IMR-90 (cell line): ENCODE measurements around the gene ANOS1. TPM values are rescaled to one million over a fixed set of nuclear protein-coding genes. Genes with fewer than 3 reads are reported as not detected.

Experiments used
- ATAC-seq: fragments of 200-7000 bp; cut with Tn5 transposase; 2 replicates; pipeline ENCODE4 v1.9.1; 2020; ENCODE audit warnings: low read depth, mild to moderate bottlenecking, moderate library complexity
- BruUV-seq: library from RNA; stranded (reverse); fragments of 400-500 nt; replicated peaks from 2 replicates; lab custom pipeline; 2021; lab: Mats Ljungman, UMichigan
- CTCF ChIA-PET: fragments of 300-600 bp; formaldehyde crosslinking; extraction: SDS; loops from one replicate; lab custom pipeline; 2021; ENCODE audit warnings: antibody characterized with exemption; lab: Yijun Ruan, JAX
- POLR2A ChIA-PET: fragments of 300-600 bp; sonication (Branson Sonifier 250); formaldehyde crosslinking; loops from one replicate; lab custom pipeline; 2022; ENCODE audit warnings: antibody characterized with exemption; ENCODE audit not compliant: unreplicated experiment; lab: Charles Lee
- DNase-seq: peaks from one replicate; pipeline ENCODE4 v3.0.0; 2013
- H2AFZ ChIP-seq: replicated peaks from 2 replicates; pipeline ENCODE3; 2013; ENCODE audit warnings: low read length, mild to moderate bottlenecking; ENCODE audit not compliant: poor library complexity
- H2AK5ac ChIP-seq: 2 replicates; pipeline ENCODE4 v1.6.1; 2013; ENCODE audit warnings: low read depth, low read length, inconsistent platforms
- H2AK9ac ChIP-seq: replicated peaks from 2 replicates; pipeline ENCODE3; 2013; ENCODE audit warnings: mild to moderate bottlenecking, low read depth, low read length, moderate library complexity; ENCODE audit not compliant: poor library complexity
- H2BK120ac ChIP-seq: 2 replicates; pipeline ENCODE4 v1.6.1; 2013; ENCODE audit warnings: low read depth, low read length, inconsistent platforms
- H2BK15ac ChIP-seq: 3 replicates; pipeline ENCODE4 v1.6.1; 2013; ENCODE audit warnings: low read depth, low read length, inconsistent platforms
- H2BK20ac ChIP-seq: 2 replicates; pipeline ENCODE4 v1.6.1; 2013; ENCODE audit warnings: low read depth, mild to moderate bottlenecking, inconsistent platforms, low read length, moderate library complexity
- H2BK5ac ChIP-seq: 2 replicates; pipeline ENCODE4 v1.6.1; 2013; ENCODE audit warnings: mild to moderate bottlenecking, low read depth, low read length, inconsistent platforms; ENCODE audit not compliant: poor library complexity, severe bottlenecking
- H3K14ac ChIP-seq: replicated peaks from 2 replicates; pipeline ENCODE4 v1.6.1; 2013; ENCODE audit warnings: low read depth, low read length, inconsistent platforms
- H3K18ac ChIP-seq: 2 replicates; pipeline ENCODE4 v1.6.1; 2013; ENCODE audit warnings: low read depth, low read length, control low read depth
- H3K23ac ChIP-seq: 2 replicates; pipeline ENCODE4 v1.6.1; 2013; ENCODE audit warnings: low read depth, low read length, inconsistent platforms
- H3K27ac ChIP-seq: 2 replicates; pipeline ENCODE4 v1.5.1; 2013; ENCODE audit warnings: mild to moderate bottlenecking, control low read depth, low read length; ENCODE audit not compliant: insufficient read depth
- H3K27me3 ChIP-seq: 2 replicates; pipeline ENCODE4 v1.6.1; 2013; ENCODE audit warnings: low read length; ENCODE audit not compliant: control insufficient read depth, insufficient read depth
- H3K36me3 ChIP-seq: 2 replicates; pipeline ENCODE4 v1.6.1; 2013; ENCODE audit warnings: low read length, mixed read lengths; ENCODE audit not compliant: control insufficient read depth, insufficient read depth
- H3K4ac ChIP-seq: 2 replicates; pipeline ENCODE4 v1.6.1; 2013; ENCODE audit warnings: low read depth, low read length, inconsistent platforms
- H3K4me1 ChIP-seq: 2 replicates; pipeline ENCODE4 v1.6.1; 2013; ENCODE audit warnings: low read length, mixed read lengths; ENCODE audit not compliant: control insufficient read depth, insufficient read depth
- H3K4me2 ChIP-seq: 2 replicates; pipeline ENCODE4 v1.6.1; 2013; ENCODE audit warnings: low read depth, mild to moderate bottlenecking, control low read depth, low read length, moderate library complexity
- H3K4me3 ChIP-seq: 2 replicates; pipeline ENCODE4 v1.5.1; 2013; ENCODE audit warnings: low read depth, mild to moderate bottlenecking, control low read depth, low read length, moderate library complexity; ENCODE audit not compliant: insufficient read depth
- H3K56ac ChIP-seq: 2 replicates; pipeline ENCODE4 v1.6.1; 2013; ENCODE audit warnings: low read length, inconsistent platforms; ENCODE audit not compliant: insufficient read depth; ENCODE audit errors: extremely low read depth
- H3K79me1 ChIP-seq, 2 experiments: 2 replicates each; pipeline ENCODE4 v1.6.1; 2013; ENCODE audit warnings: low read length in 2 of 2, inconsistent platforms in 1 of 2, low read depth in 1 of 2
- H3K9ac ChIP-seq: 2 replicates; pipeline ENCODE4 v1.6.1; 2013; ENCODE audit warnings: low read depth, low read length, control low read depth
- H3K9me1 ChIP-seq: 2 replicates; pipeline ENCODE4 v1.6.1; 2013; ENCODE audit warnings: low read length, inconsistent platforms; ENCODE audit not compliant: insufficient read depth
- H3K9me3 ChIP-seq: 2 replicates; pipeline ENCODE4 v1.6.1; 2013; ENCODE audit warnings: low read length; ENCODE audit not compliant: control insufficient read depth, insufficient read depth
- H4K20me1 ChIP-seq: 2 replicates; pipeline ENCODE4 v1.6.1; 2013; ENCODE audit warnings: low read length, inconsistent platforms; ENCODE audit not compliant: insufficient read depth
- H4K5ac ChIP-seq: 2 replicates; pipeline ENCODE4 v1.6.1; 2013; ENCODE audit warnings: mild to moderate bottlenecking, low read depth, low read length, control low read depth
- H4K8ac ChIP-seq, 2 experiments: 2 replicates each; pipeline ENCODE4 v1.6.1; 2013; ENCODE audit warnings: low read depth in 2 of 2, low read length in 2 of 2, control low read depth in 1 of 2, inconsistent platforms in 1 of 2
- H4K91ac ChIP-seq: 2 replicates; pipeline ENCODE4 v1.6.1; 2013; ENCODE audit warnings: low read depth, low read length, inconsistent platforms; ENCODE audit not compliant: insufficient read depth
- WGBS, 2 experiments: methylation state at CpG; one replicate each; pipeline versions ENCODE4 v1.1.5 to v1.1.7; 2013; ENCODE audit warnings: missing lambda C conversion rate in 2 of 2; ENCODE audit not compliant: insufficient read length in 1 of 2; ENCODE audit errors: extremely low coverage in 2 of 2; 5-methylcytosine and 5-hydroxymethylcytosine counted together
- dilution Hi-C: fragments of 300-500 bp; cut with HindIII; formaldehyde crosslinking; loops from one replicate; pipeline ENCODE4 v1.14.3; 2018; ENCODE audit warnings: low sequenced_read_pairs; ENCODE audit not compliant: unreplicated experiment
- in situ Hi-C: fragments of 300-500 bp; cut with MboI; formaldehyde crosslinking; loops from 3 replicates; pipeline ENCODE4 v1.14.3; 2019; ENCODE audit warnings: low sequenced_read_pairs, inconsistent platforms, mixed read lengths
- intact Hi-C: fragments of 100-400 bp; cut with micrococcal nuclease; formaldehyde crosslinking; loops from 2 replicates; pipeline ENCODE4 v1.10.0; 2022
- polyA plus RNA-seq, 3 experiments: library from polyadenylated mRNA; depleted of rRNA; stranded (reverse); fragments of >200 nt; gene quantifications; 2 replicates each; pipeline ENCODE4 v1.2.3, GENCODE V29; 2012; ENCODE audit warnings: low replicate concordance in 1 of 3
- total RNA-seq: library from RNA; depleted of rRNA; stranded (reverse); fragments of >200 nt; gene quantifications from 2 replicates; pipeline ENCODE4 v1.2.3, GENCODE V29; 2012
- TF ChIP-seq, protein P1 (sequence below): fragments of 150-350 bp; IDR thresholded peaks from 2 replicates; pipeline ENCODE4 v1.6.1; 2017; ENCODE audit warnings: mild to moderate bottlenecking, antibody characterized with exemption, low read length, low read depth

ANOS1 gene
- total and polyA plus RNA-seq, 2 of the 4 experiments (the other 2 are of a cell fraction): under 0.01 to 0.17 TPM

DNA sequence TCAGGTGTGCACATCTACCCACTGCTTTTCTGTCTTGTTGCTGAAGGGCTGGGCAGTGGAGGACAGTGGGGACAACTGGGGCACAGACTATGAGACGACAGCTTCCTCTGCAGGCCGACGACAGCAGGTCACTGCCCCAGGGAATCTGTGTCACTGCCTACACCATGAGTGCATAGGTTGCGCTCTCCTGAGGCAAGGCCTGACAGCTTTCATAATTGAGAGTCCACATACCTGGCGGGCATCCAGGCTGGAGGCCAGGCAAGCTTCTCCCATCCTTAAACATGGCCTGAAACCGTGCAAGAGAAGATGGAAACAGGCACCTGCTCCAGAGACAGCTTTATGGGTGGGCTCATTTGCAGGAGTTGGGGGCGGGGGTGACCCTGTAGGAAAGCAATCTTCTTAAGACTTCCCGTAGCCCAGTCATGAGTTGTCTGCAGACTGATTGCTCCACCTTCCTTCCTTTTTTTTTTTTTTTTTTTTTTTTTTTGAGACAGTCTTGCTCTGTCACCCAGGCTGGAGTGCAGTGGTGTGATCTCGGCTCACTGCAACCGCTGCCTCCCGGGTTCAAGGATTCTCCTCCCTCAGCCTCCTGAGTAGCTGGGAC is 2.9 kb downstream of the ANOS1 start:
- no peak overlapping the region for H3K9ac ChIP-seq
- H3K4me3 ChIP-seq: no peak overlapping the region
- H4K5ac ChIP-seq: no peak overlapping the region
- H3K9me3 ChIP-seq: no peaks in the 10 kb centered on the region
- 42% methylated on average over 2 of the region's 11 CpGs; no CpG with 5 or more reads in 1 of the 2 experiments for WGBS, 2 experiments
- H4K91ac ChIP-seq: no peak overlapping the region
- no peak overlapping the region for H2BK15ac ChIP-seq
- no peak overlapping the region for H4K8ac ChIP-seq
- H3K27me3 ChIP-seq: peaks cover 32% of the 10 kb centered on the region
- no peak overlapping the region for H3K23ac ChIP-seq
- ATAC-seq: no peak
- POLR2A ChIA-PET: no interaction called here
- H2BK120ac ChIP-seq: no peak overlapping the region
- CTCF ChIA-PET: no interaction called here
- H3K36me3 ChIP-seq: no peaks in the 10 kb centered on the region
- BruUV-seq: no TSS peak
- H4K20me1 ChIP-seq: no peaks in the 10 kb centered on the region
- in situ Hi-C loops (loop anchor here (10.0 kb wide), 1 partner anchor 714 kb away; no protein-coding TSS in a partner anchor), dilution Hi-C loops (no loop called here), intact Hi-C loops (no loop called here)
- H3K4ac ChIP-seq: no peak overlapping the region
- no peak overlapping the region for H3K4me2 ChIP-seq
- no peak overlapping the region for H2BK20ac ChIP-seq
- H3K27ac ChIP-seq: no peak overlapping the region
- H3K18ac ChIP-seq: no peak overlapping the region
- H3K4me1 ChIP-seq: no peaks in the 10 kb centered on the region
- no peak for DNase-seq
- H3K79me1 ChIP-seq: no peaks in the 10 kb centered on the region
- no peak overlapping the region for H3K56ac ChIP-seq
- no peak overlapping the region for H2AFZ ChIP-seq
- H3K14ac ChIP-seq: no peak overlapping the region
- H2AK5ac ChIP-seq: no peak overlapping the region
- TF ChIP-seq, protein P1, sequence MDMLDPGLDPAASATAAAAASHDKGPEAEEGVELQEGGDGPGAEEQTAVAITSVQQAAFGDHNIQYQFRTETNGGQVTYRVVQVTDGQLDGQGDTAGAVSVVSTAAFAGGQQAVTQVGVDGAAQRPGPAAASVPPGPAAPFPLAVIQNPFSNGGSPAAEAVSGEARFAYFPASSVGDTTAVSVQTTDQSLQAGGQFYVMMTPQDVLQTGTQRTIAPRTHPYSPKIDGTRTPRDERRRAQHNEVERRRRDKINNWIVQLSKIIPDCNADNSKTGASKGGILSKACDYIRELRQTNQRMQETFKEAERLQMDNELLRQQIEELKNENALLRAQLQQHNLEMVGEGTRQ: no peak
- H3K9me1 ChIP-seq: no peaks in the 10 kb centered on the region
- no peak overlapping the region for H2AK9ac ChIP-seq
- no peak overlapping the region for H2BK5ac ChIP-seq
